Measurements from ENCODE around the gene LRMDA.

- TF ChIP-seq CTCF (IDR thresholded peaks at IDR 0.05; ENCODE audit: low read depth, low read length) (no peak), EZH2phosphoT487 (IDR thresholded peaks at IDR 0.05; ENCODE audit: low read depth) (no peak)
These were observed 217.4 kb downstream of the LRMDA start for GRCh38 chr10:75648854-75649253.

Measured in OCI-LY3 (cell line).